ENCODE results near the gene CLDN12.

Gene CLDN12

GRCh38 chr7:90425376-90425775 is 22.1 kb downstream of the CLDN12 start:
- no peak for TF ChIP-seq CTCF (IDR thresholded peaks at IDR 0.05; ENCODE audit: low read length)
- TF ChIP-seq EZH2 (optimal IDR thresholded peaks at IDR 0.05; ENCODE audit: low read depth, low read length) = no peak
- TF ChIP-seq EZH2phosphoT487 (IDR thresholded peaks at IDR 0.05; ENCODE audit: low read length) = no peak
- Histone ChIP-seq H3K9me3 (replicated peaks; ENCODE audit: insufficient read depth, low read length) (no peaks in the 10 kb centered on the region), H3K4me2 (ENCODE audit: low read depth, low read length) (peak overlapping the region; percentile 6; the same call in 1 of the 2 replicates), H3K27ac (ENCODE audit: low read length) (no peak overlapping the region), H3K4me1 (ENCODE audit: low read length) (peaks cover 20% of the 10 kb centered on the region), H3K79me2 (ENCODE audit: low read length) (no peaks in the 10 kb centered on the region), H3K9me2 (replicated peaks; ENCODE audit: insufficient read depth, low read length) (no peaks in the 10 kb centered on the region), H4K20me1 (ENCODE audit: insufficient read depth, low read length) (no peaks in the 10 kb centered on the region), H2AFZ (ENCODE audit: low read length) (no peak overlapping the region), H3K9ac (ENCODE audit: low read length) (no peak overlapping the region), H3K36me3 (replicated peaks; ENCODE audit: insufficient read depth, low read length) (no peaks in the 10 kb centered on the region), H3K27me3 (replicated peaks; ENCODE audit: insufficient read depth, low read length) (no peaks in the 10 kb centered on the region), H3F3A (ENCODE audit: insufficient read depth, low read length) (peaks cover 4% of the 10 kb centered on the region; the same call in 1 of the 2 replicates), H3K4me3 (ENCODE audit: low read length) (no peak overlapping the region)
- no peak for DNase-seq

- no peaks in the 10 kb centered on the region for H3F3A ChIP-seq (ENCODE audit: insufficient read depth, low read length)
- no peaks in the 10 kb centered on the region for H3K36me3 ChIP-seq (replicated peaks; ENCODE audit: insufficient read depth, low read length)
- H3K9me3 ChIP-seq (replicated peaks; ENCODE audit: insufficient read depth, low read length) = no peaks in the 10 kb centered on the region
- H3K27ac ChIP-seq (ENCODE audit: low read length) = no peak overlapping the region
- no peaks in the 10 kb centered on the region for H3K79me2 ChIP-seq (ENCODE audit: low read length)
- H3K9ac ChIP-seq (ENCODE audit: low read length) = no peak overlapping the region
- H3K9me2 ChIP-seq (replicated peaks; ENCODE audit: insufficient read depth, low read length) = no peaks in the 10 kb centered on the region
- H4K20me1 ChIP-seq (ENCODE audit: insufficient read depth, low read length) = no peaks in the 10 kb centered on the region
- H3K4me1 ChIP-seq (ENCODE audit: low read length) = peaks cover 3% of the 10 kb centered on the region; the same call in 1 of the 2 replicates
- TF ChIP-seq EZH2phosphoT487 (IDR thresholded peaks at IDR 0.05; ENCODE audit: low read length) (no peak), EZH2 (optimal IDR thresholded peaks at IDR 0.05; ENCODE audit: low read depth, low read length) (no peak), CTCF (IDR thresholded peaks at IDR 0.05; ENCODE audit: low read length) (no peak)
- DNase-seq = no peak
- no peak overlapping the region for H2AFZ ChIP-seq (ENCODE audit: low read length)
- H3K27me3 ChIP-seq (replicated peaks; ENCODE audit: insufficient read depth, low read length) = no peaks in the 10 kb centered on the region
- no peak overlapping the region for H3K4me3 ChIP-seq (ENCODE audit: low read length)
- H3K4me2 ChIP-seq (ENCODE audit: low read depth, low read length) = no peak overlapping the region
Observed at GRCh38 chr7:90430614-90431460, 27.6 kb downstream of the CLDN12 start.

- no peaks in the 10 kb centered on the region for H3K36me3 ChIP-seq (replicated peaks; ENCODE audit: insufficient read depth, low read length)
- no peak overlapping the region for H3K4me2 ChIP-seq (ENCODE audit: low read depth, low read length)
- no peak for DNase-seq
- no peak overlapping the region for H2AFZ ChIP-seq (ENCODE audit: low read length)
- no peaks in the 10 kb centered on the region for H4K20me1 ChIP-seq (ENCODE audit: insufficient read depth, low read length)
- no peaks in the 10 kb centered on the region for H3K9me3 ChIP-seq (replicated peaks; ENCODE audit: insufficient read depth, low read length)
- TF ChIP-seq EZH2 (optimal IDR thresholded peaks at IDR 0.05; ENCODE audit: low read depth, low read length) (no peak), CTCF (IDR thresholded peaks at IDR 0.05; ENCODE audit: low read length) (no peak), EZH2phosphoT487 (IDR thresholded peaks at IDR 0.05; ENCODE audit: low read length) (no peak)
- H3K4me1 ChIP-seq (ENCODE audit: low read length) = no peaks in the 10 kb centered on the region
- H3K9me2 ChIP-seq (replicated peaks; ENCODE audit: insufficient read depth, low read length) = no peaks in the 10 kb centered on the region
- H3K79me2 ChIP-seq (ENCODE audit: low read length) = no peaks in the 10 kb centered on the region
- H3K9ac ChIP-seq (ENCODE audit: low read length) = no peak overlapping the region
- H3F3A ChIP-seq (ENCODE audit: insufficient read depth, low read length) = no peaks in the 10 kb centered on the region
- H3K4me3 ChIP-seq (ENCODE audit: low read length) = no peak overlapping the region
- H3K27me3 ChIP-seq (replicated peaks; ENCODE audit: insufficient read depth, low read length) = no peaks in the 10 kb centered on the region
- H3K27ac ChIP-seq (ENCODE audit: low read length) = no peak overlapping the region
Observed at GRCh38 chr7:90432752-90433151, 29.5 kb downstream of the CLDN12 start.

All from MM.1S (cell line).